A549 (cell line): ENCODE results near the gene SCAANT1.

Source experiments
- EHMT2 ChIP-seq: fragments of 200-600 bp; sonication (generic); IDR thresholded peaks from 2 replicates; pipeline ENCODE4 v1.6.1; 2016; ENCODE audit warnings: antibody characterized with exemption, low read depth, mild to moderate bottlenecking, moderate library complexity
- JUN ChIP-seq, 2 experiments: fragments of >200 bp; sonication (Bioruptor Twin); formaldehyde crosslinking; IDR thresholded peaks; 2 replicates in 1 of 2; 3 replicates in 1 of 2; pipeline ENCODE4 v1.6.1; 2016 to 2017
- POLR2A ChIP-seq: IDR thresholded peaks from 2 replicates; pipeline ENCODE4 v1.6.1; 2012; ENCODE audit warnings: mild to moderate bottlenecking, low read length
- TF ChIP-seq, protein P1 (sequence below): fragments of >200 bp; sonication (Bioruptor Twin); formaldehyde crosslinking; IDR thresholded peaks from 3 replicates; pipeline ENCODE4 v1.6.1; 2016
- TF ChIP-seq, protein P2 (sequence below): fragments of >200 bp; sonication (Bioruptor Twin); formaldehyde crosslinking; IDR thresholded peaks from 3 replicates; pipeline ENCODE4 v1.5.1; 2016

DNA sequence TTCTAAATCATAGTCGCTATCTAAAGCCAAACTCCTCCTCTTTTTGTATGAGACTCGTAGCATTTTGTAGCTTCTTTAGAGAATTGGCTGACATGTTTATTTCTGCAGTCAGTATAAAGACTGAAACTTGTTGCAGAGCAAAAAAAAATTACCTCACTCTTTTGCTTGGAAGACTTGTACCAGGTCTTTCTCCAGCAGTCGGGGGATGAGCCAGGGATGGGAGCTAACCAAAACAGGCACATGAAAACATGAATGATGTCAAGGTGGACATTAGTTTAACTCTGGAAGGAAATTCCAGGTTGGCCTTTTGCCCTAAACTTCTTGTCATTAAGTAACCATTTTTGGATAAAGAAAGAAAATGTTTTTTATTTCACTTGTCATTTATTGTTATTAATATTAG lies 47.0 kb upstream of the SCAANT1 start:
- TF ChIP-seq, protein P1, sequence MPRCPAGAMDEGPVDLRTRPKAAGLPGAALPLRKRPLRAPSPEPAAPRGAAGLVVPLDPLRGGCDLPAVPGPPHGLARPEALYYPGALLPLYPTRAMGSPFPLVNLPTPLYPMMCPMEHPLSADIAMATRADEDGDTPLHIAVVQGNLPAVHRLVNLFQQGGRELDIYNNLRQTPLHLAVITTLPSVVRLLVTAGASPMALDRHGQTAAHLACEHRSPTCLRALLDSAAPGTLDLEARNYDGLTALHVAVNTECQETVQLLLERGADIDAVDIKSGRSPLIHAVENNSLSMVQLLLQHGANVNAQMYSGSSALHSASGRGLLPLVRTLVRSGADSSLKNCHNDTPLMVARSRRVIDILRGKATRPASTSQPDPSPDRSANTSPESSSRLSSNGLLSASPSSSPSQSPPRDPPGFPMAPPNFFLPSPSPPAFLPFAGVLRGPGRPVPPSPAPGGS, result no peak
- TF ChIP-seq, protein P2, sequence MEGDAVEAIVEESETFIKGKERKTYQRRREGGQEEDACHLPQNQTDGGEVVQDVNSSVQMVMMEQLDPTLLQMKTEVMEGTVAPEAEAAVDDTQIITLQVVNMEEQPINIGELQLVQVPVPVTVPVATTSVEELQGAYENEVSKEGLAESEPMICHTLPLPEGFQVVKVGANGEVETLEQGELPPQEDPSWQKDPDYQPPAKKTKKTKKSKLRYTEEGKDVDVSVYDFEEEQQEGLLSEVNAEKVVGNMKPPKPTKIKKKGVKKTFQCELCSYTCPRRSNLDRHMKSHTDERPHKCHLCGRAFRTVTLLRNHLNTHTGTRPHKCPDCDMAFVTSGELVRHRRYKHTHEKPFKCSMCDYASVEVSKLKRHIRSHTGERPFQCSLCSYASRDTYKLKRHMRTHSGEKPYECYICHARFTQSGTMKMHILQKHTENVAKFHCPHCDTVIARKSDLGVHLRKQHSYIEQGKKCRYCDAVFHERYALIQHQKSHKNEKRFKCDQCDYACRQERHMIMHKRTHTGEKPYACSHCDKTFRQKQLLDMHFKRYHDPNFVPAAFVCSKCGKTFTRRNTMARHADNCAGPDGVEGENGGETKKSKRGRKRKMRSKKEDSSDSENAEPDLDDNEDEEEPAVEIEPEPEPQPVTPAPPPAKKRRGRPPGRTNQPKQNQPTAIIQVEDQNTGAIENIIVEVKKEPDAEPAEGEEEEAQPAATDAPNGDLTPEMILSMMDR, result no peak
- TF ChIP-seq EHMT2 (no peak), POLR2A (no peak), JUN (IDR thresholded peaks at IDR 0.05) (no peak)
